Hematopoietic multipotent progenitor cell treated with erythropoietin and hydrocortisone succinate and interleukin-3 and kit ligand, for 8 days (in vitro differentiated cells): ENCODE results near the gene ISL2.

Experiments
- DNase-seq: peaks from one replicate; pipeline ENCODE4 v3.0.0-alpha.2; 2015

The ISL2 gene

GRCh38 chr15:76380249-76380648, 43.7 kb downstream of the ISL2 start:
- DNase-seq, result no peak

- DNase-seq, result no peak
Measured at GRCh38 chr15:76381366-76381765, 44.8 kb downstream of the ISL2 start.

DNA sequence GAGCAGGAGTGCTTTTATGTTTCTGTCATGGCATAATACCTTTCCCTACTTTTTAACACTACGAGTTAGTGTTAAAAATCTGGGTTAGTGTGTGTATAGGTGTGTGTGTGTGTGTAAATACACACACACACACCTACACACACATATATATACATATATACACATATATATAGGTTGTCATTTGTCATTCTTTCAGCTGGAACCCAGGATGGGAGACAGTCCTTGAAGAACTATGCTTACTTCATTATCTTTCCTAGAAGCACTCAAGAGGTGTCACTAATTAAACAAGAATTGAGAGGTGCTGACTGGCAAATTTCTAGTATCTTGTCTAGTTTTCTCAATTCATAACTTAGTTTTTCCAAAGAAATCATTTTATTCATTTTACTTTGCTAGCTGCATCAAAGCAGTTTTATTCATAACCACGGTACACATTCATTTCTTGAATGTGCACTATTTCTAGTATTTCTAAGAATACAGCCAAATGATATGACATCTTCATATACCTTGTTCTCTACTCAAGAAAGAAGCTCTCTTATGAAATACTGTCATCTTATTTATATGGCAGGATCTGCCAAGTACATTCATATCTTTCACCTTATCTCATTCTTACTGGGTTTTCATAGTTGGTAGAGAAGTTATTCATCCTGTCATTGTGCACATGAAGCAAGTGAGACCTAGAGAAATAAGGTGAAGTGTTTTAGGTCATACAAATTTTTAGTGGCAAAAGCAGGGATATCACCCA, 46.6 kb downstream of the ISL2 start:
- DNase-seq, result no peak

- DNase-seq, result no peak
Measured at GRCh38 chr15:76384409-76384808, 47.8 kb downstream of the ISL2 start.

GRCh38 chr15:76386178-76386577, 49.6 kb downstream of the ISL2 start:
- no peak for DNase-seq

GRCh38 chr15:76386926-76387325, 50.4 kb downstream of the ISL2 start:
- no peak for DNase-seq

DNA sequence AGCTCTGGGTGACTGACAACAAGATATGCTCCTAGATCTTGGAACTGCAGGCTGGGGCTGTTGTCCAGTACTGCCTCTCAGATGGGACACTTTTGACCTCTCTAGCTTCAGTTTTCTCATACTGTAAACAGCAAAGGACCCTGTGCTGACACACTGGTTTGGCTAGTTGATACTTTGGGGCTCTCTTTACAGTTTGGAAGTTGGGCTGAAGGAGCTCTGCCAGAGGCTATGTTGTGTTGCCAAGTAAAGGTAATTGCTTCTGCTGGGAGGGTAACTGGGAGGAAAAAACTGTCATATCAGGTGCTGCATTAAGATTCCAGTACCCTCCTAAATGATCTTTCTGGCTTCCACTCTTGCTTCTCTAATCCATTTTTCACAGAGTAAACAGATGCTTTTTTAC, 54.0 kb downstream of the ISL2 start:
- no peak for DNase-seq

DNA sequence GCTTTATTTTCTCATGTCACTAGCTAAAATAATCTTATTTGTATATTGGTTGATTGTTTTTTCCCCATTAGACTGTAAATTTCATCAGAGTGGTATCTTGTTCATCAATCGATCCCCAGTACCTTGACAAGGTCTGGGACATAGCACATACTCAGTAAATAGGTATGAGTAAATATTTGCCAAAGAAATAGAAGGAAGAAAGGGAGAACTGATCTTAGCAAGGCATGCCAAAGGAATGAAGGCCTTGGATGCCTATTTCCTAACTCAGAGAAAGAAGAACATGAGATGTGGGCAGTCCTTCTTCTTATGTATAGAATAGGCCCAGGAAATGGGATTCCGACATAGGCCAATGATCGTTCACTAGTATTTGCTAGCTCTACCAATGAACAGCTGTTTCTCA, 54.7 kb downstream of the ISL2 start:
- no peak for DNase-seq

GRCh38 chr15:76391847-76392246, 55.3 kb downstream of the ISL2 start:
- no peak for DNase-seq
